GM12892 (cell line): ENCODE measurements around the gene ZBTB12.

Experiments
- POLR2A ChIP-seq: IDR thresholded peaks from 2 replicates; pipeline ENCODE4 v1.6.1; 2011; ENCODE audit warnings: low read depth, low read length, control low read depth
- POLR2AphosphoS5 ChIP-seq: IDR thresholded peaks from 2 replicates; pipeline ENCODE4 v1.6.1; 2011; ENCODE audit warnings: low read depth, low read length, control low read depth

GRCh38 chr6:31919624-31920303, 17.9 kb upstream of the ZBTB12 start:
- TF ChIP-seq POLR2A (no peak), POLR2AphosphoS5 (no peak)
